Activated CD4-positive, alpha-beta T cell treated with anti-CD3 and anti-CD28 coated beads for 24 hours (primary cell): ENCODE data around the gene P2RX4.
"Not testable (repeated sequence)": the region's sequence is repeated elsewhere in the genome, so short reads cannot be mapped to it uniquely, and the experiment has no call there.

Source experiments
- DNase-seq, 2 donors: peaks; one replicate each; pipeline ENCODE4 v3.0.0-alpha.2; 2020; ENCODE audit warnings: low read depth in 2 of 2

The P2RX4 gene

GRCh38 chr12:121188227-121188626 lies 21.7 kb upstream of the P2RX4 start:
- DNase-seq, result no peak

DNA sequence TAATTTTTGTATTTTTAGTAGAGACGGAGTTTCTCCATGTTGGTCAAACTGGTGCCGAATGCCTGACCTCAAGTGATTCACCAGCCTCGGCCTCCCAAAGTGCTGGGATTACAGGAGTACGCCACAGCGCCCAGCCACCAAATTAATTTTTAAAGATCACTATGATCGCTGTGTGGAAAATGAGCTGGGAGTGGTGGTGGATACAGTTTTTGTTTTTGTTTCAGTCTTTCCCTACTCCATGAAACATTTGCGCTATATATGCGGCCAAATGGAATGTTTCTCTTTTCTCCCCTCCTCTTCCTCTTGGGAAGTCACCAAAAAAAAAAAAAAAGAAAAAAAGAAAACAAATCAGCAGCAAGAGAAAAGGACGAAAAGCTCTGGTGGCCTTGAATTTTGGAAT lies 20.8 kb upstream of the P2RX4 start:
- no peak for DNase-seq

GRCh38 chr12:121189619-121190155 lies 20.2 kb upstream of the P2RX4 start:
- DNase-seq, result no peak

DNA sequence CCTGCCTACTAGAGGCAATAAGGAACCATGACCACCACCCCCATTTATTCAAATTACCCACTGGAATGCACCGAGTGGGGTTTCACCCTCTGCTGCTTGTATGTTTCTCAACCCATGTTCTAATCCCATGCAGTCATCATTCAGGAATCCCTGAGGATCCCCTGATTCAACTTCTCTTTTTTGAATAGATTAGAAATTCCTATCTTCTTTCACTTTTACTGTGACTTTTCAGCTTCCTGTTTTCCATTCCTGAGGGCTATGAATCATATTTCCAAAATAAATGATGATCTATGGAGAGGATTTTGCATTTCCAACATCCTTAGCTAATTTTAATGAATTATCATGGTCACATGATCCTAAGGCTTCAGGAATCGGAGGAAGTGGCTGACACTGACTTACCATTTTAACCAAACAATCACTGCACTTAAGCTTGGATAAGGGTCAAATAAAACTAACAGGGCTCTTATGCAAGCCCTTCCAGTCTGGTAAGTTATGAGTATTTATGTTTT lies 19.4 kb upstream of the P2RX4 start:
- DNase-seq, result no peak

GRCh38 chr12:121191151-121191550 lies 18.8 kb upstream of the P2RX4 start:
- no peak for DNase-seq

GRCh38 chr12:121196902-121197301 lies 13.0 kb upstream of the P2RX4 start:
- DNase-seq, result no peak

DNA sequence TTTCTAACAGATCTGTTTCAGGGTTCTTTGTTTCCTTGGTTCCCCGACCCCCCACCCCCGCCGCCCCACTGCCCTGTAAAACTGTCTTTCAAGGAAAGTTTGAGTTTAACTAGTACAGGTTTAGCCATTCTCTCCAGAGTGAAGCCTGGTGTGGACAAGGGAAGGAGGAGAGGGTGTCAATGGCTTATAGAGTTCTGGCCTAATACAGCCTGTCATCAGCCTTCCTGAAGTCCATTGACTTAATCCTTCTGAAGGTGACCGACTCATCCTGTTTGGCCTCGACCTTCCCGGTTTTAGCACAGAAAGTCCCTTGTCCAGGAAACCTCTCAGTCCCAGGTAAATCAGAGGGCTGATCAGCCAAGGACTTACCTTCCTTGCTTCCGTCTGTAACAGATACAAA lies 11.0 kb upstream of the P2RX4 start:
- DNase-seq, result no peak

DNA sequence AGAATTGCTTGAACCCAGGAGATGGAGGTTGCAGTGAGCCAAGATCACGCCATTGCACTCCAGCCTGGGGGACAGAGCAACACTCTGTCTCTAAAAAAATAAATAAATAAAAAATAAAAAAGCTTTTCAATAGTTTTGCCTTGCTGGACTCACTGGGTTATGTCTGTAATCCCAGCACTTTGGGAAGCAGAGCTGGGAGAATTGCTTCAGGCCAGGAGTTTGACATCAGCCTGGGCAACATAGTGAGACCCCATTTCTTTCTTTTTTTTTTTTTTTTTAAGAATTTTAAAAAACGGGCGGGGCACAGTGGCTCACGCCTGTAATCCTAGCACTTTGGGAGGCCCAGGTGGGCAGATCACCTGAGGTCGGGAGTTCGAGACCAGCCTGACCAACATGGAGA lies 8.8 kb upstream of the P2RX4 start:
- not testable (repeated sequence) for DNase-seq

DNA sequence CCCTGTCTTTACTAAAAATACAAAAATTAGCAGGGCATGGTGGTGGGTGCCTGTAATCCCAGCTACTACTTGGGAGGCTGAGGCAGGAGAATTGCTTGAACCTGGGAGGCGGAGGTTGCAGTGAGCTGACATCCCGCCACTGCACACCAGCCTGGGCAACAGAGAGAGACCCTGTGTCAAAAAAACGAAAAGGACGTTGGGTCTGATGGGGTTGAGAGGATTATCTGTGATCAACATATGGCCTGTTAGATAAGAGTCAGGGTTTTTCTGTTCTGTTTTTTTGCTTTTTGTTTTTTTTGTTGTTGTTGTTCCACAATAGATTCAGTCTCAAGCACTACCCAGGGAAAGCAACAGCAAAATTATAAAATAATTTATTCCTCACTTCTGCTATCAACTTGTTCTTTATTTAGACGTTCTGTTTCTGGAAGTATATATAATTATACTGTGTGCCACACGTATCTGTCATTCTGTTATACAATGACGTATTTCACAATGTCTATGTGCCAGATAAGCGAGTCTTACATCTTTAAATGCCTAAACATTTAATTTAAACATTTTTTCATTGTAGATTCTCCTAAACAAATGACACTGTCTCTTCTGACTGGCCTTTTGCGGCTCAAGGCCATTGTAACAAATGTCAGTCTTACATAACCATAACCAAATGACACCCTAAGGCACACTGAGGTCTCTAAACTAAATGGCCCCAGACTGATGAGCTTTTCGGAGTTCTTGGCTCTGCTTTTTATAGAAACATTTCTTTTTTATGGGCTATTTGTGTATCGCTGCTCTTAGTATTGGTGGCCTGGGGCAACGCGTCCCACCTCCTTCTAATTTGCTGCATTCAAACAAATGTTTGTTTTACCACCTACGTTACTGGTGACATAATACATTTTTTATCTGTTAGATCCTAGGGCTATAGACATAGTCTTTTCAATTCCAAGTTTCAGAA lies 7.2 kb upstream of the P2RX4 start:
- no peak for DNase-seq

GRCh38 chr12:121203482-121203881 lies 6.4 kb upstream of the P2RX4 start:
- no peak for DNase-seq

GRCh38 chr12:121205491-121205890 lies 4.4 kb upstream of the P2RX4 start:
- DNase-seq, result no peak

GRCh38 chr12:121208571-121208970 lies 1.4 kb upstream of the P2RX4 start:
- not testable (repeated sequence) for DNase-seq

DNA sequence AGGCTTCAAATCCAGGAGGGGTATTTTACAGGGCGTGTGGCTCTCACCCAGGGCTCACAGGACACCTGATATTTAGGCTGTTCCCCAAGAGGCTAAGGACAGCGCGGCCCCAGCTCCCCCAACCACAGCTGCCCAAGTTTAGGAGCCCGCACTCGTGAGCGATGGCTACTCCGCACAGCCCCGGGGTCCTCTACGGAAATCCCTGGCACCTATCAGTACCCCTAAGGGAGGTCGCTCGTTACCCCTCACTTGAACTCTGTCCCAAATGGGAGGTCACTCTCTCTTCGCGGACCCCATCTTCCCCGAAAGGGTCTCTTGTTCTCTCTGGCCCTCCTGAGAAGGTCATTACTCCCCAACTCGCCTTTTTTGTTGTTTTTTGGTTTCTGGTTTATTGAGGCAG lies 708 bp upstream of the P2RX4 start:
- DNase-seq, result no peak

GRCh38 chr12:121212875-121213274 lies 2.9 kb downstream of the P2RX4 start:
- no peak for DNase-seq

DNA sequence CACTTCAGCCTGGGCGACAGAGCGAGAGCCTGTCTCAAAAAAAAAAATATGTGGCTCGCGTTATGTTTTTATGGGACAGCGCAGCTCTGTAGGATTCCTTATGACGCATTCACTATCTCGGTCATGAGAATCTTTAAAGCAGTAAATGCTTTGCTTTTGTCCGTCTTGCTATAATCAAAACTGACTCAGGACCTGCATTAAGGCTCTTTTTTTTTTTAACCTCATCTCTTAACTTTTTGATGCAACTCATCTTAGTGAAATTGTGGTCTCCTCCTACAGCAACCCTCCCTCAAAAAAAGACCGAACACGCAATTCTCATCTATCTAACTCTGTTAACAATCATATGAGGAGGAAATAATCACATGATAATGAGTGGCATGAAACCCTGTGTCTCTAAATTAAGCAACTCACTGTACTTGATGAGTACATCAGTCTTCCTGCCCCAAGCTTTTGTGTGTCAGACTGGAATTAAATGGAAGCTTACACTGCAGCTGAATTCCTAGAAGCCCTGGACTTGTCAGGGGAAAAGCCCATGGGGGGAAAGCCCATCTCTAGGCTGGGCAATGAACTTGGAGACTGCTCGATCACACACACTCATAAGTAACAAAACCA lies 4.3 kb downstream of the P2RX4 start:
- no peak for DNase-seq

DNA sequence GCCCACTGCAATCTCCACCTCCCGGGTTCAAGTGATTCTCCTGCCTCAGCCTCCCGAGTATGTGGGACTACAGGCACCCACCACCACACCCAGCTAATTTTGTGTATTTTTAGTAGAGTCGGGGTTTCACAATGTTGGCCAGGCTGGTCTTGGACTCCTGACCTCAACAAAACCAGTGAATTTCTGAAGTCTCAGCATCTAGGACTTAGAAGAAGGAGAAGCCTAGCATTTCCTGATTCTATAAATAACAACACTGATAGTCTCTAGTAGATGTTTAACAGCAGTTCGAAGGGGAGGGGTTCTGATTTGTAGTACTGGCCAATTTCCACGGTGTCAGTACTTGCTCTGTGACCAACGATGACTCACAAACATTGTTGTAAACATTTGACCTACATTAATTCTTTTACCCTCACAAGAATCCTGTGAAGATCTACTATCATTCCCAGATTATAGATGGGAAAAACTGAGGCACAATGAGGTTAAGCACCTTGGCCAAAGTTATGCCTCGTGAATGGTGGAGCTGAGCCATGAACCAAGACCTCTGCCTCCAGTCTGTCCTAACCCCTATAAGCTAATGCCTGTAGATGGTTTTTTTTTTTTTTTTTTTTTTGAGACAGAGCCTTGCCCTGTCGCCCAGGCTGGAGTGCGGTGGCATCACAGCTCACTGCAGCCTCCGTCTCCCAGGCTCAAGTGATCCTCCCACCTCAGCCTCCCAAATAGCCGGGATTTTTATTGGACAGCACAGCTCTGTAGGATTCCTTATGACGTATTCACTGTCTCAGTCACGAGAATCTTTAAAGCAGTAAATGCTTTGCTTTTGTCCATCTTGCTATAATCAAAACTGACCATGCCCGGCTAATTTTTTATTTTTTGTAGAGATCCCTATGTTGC lies 5.2 kb downstream of the P2RX4 start:
- DNase-seq, result no peak

DNA sequence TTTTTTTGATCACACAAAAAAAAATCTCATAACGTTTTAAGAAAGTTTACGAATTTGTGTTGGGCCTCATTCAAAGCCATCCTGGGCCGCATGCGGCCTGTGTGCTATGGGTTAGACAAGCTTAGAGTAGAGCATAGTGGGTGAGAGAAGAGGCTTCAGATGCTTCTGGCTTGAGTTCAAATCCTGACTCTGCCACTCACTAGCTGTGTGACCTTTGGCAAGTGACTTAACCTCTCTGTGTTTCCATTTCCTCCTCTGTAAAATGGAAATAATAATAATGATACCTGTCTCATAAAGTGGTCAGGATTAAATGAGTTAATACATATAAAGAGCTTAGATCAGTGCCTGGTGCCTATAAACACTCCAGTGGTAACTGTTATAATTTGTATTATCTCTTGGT lies 6.2 kb downstream of the P2RX4 start:
- no peak for DNase-seq

DNA sequence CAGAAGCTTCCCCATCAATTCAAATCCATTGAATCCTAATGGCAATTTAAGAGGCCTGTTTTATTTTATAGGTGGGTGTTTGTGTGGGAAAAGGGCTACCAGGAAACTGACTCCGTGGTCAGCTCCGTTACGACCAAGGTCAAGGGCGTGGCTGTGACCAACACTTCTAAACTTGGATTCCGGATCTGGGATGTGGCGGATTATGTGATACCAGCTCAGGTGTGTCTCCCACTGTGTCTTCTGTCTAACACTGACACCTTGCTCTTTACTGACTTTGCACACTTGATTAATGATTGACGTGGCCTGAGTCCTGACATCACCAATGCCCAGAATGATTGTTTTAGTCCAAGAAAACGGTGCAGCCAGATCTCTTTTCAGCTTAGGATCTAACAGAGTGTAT lies 7.1 kb downstream of the P2RX4 start:
- DNase-seq, result no peak

DNA sequence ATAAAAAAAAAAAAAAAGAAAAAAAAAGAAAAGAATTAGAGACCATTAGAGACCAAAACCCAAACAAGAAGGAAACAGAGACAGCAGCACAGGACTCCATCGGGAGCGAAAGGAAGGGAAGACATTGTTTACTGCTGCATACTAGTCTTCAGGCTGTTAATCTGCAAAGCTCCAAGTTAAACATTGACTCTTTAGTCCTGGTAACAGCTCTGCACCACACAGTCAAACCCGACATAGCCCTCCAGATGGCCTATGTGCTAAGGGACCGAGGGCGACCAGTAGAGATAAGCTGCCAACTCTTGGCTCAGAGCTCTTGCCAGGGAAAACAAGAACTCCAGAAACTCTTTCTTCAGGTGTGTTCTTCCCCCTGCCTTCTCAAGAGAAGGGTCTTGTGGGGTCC lies 7.8 kb downstream of the P2RX4 start:
- DNase-seq, result no peak

DNA sequence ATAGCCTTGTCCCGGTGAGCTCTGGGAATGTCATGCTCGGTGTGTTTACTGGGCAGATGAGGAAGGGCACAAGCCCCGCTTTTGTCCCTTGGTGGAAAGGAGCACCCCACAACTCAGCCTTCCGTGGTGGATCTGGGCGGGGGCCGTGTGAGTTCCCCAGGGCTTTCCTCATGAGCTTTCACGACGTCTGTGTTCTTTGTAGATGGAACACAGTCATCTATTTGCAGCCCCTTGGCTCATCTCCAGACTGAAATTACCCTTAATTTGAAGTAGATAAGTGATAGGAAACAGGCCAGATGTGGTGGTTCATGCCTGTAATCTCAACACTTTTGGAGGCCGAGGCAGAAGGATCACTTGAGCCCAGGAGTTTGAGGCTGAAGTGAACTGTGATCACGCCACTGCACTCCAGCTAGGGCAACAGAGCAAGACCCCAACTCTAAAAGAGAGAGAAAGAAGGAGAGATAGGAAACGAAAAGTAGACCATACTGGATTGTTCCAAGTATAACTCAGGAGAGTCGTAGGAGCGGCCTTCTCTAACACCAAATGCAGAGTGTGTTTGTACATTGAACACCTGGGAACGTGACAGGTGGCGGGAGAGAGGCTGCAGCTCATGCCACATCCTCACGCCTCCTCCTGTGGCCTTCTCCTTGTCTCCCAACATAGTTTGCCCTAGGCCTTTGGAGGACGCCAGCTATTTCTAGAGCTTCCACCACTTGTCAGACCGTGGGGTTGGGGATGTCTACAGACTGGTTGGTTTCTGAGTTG lies 8.8 kb downstream of the P2RX4 start:
- no peak for DNase-seq

DNA sequence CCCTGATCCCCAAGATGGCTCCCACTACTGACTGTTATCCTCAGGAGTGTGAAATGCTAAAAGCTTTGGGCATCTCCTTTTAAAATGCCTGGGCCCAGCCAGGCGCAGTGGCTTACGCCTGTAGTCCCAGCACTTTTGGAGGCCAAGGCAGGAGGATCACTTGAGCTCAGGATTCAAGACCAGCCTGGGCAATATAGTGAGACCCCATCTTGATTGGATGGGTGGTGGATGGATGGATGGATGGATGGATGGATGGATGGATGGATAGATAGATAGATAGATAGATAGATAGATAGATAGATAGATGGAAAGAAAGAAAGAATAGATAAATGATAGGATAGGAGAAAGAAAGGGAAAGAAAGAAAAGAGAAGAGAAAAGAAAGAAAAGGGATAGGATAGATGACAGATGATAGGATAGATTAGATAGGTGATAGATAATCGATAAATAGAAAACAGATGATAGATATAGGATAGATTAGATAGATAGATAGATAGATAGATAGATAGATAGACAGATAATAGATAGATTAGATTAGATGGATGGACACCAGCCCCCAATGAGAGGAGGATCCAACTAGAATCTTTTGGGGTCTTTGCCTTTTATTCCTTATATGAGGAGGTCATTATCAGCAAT lies 9.5 kb downstream of the P2RX4 start:
- DNase-seq, result no peak
